Parathyroid adenoma (tissue), 2 donors: ENCODE measurements around the gene ACSS2.
A peak's percentile ranks its signal among the peaks of the same experiment; 100 is the strongest.
"Not testable (repeated sequence)": the region's sequence is repeated elsewhere in the genome, so short reads cannot be mapped to it uniquely, and the experiment has no call there.

Experiments used
- H2AFZ ChIP-seq: fragments of 300-600 bp; sonication (generic); one replicate; pipeline ENCODE4 v1.7.0; 2017; ENCODE audit warnings: antibody characterized with exemption, mild to moderate bottlenecking
- H3K27ac ChIP-seq: fragments of 300-600 bp; sonication (generic); one replicate; pipeline ENCODE4 v1.7.0; 2017
- H3K27me3 ChIP-seq: fragments of 300-600 bp; sonication (generic); one replicate; pipeline ENCODE4 v1.7.0; 2017; ENCODE audit warnings: low read length; ENCODE audit not compliant: control insufficient read depth, insufficient read depth
- H3K36me3 ChIP-seq: fragments of 300-600 bp; sonication (generic); one replicate; pipeline ENCODE4 v1.7.0; 2017; ENCODE audit warnings: low read length; ENCODE audit not compliant: control insufficient read depth, insufficient read depth
- H3K4me1 ChIP-seq: fragments of 300-600 bp; sonication (generic); one replicate; pipeline ENCODE4 v1.7.0; 2017; ENCODE audit warnings: control low read depth
- H3K4me2 ChIP-seq: fragments of 300-600 bp; sonication (generic); one replicate; pipeline ENCODE4 v1.7.0; 2017; ENCODE audit warnings: low read length
- H3K4me3 ChIP-seq: fragments of 300-600 bp; sonication (generic); one replicate; pipeline ENCODE4 v1.7.0; 2017; ENCODE audit warnings: low read depth, low read length
- H3K79me2 ChIP-seq: fragments of 300-600 bp; sonication (generic); one replicate; pipeline ENCODE4 v1.7.0; 2017; ENCODE audit warnings: control low read depth
- H3K9ac ChIP-seq: fragments of 300-600 bp; sonication (generic); one replicate; pipeline ENCODE4 v1.7.0; 2017; ENCODE audit warnings: mild to moderate bottlenecking
- H3K9me3 ChIP-seq: fragments of 300-600 bp; sonication (generic); one replicate; pipeline ENCODE4 v1.7.0; 2017; ENCODE audit warnings: low read length; ENCODE audit not compliant: control insufficient read depth
- TF ChIP-seq, protein P1 (sequence below): fragments of 300-600 bp; sonication (generic); IDR thresholded peaks from one replicate; pipeline ENCODE4 v1.7.0; 2017; ENCODE audit warnings: antibody characterized with exemption, mild to moderate bottlenecking
- donor health status: primary hyperparathyroidism.

Gene ACSS2

DNA sequence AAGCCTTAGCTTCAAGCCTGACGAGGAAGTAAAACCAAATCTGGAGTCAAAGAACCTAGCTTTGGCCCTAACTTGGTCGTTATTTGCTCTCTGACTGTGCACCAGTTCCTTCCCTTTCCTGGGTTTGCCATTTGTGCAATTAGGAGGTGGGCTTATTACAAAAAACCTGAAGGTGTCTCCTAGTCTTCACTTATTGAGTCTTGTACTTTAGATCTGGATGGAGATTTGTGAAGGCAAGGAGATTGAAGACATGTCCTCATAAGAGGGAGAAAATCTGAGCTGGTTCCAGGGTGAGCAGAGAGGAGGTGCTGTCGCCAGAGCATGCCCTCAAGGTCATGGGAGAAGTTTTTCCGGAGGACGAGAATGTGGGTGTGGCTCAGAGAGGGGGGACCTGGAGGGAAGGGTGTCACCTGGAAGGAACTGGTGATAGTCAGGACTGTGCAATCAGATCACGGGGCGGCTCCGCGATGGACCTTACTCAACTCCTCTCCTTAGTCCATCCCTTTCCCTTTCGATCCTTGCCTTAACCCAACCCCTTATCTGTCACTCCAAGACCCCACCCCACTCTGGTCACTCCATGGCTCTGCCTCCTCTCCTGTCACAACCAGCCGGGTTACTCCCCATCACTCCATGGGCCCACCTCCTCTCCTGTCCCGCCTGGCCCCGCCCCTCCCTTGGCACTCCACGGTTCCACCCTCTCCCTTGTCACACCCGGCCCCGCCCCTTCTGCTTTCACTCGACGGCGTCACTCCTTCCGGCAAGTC, 588 bp upstream of the ACSS2 start:
- H3K4me2 ChIP-seq: peak overlapping the region; percentile 68
- H3K4me3 ChIP-seq: peak overlapping the region; percentile 90
- peak overlapping the region; percentile 76 for H3K27ac ChIP-seq
- H3K9ac ChIP-seq: no peak overlapping the region
- peak overlapping the region; percentile 72 for H2AFZ ChIP-seq
- H3K36me3 ChIP-seq: no peaks in the 10 kb centered on the region
- H3K79me2 ChIP-seq: peaks cover 2% of the 10 kb centered on the region
- TF ChIP-seq, protein P1, sequence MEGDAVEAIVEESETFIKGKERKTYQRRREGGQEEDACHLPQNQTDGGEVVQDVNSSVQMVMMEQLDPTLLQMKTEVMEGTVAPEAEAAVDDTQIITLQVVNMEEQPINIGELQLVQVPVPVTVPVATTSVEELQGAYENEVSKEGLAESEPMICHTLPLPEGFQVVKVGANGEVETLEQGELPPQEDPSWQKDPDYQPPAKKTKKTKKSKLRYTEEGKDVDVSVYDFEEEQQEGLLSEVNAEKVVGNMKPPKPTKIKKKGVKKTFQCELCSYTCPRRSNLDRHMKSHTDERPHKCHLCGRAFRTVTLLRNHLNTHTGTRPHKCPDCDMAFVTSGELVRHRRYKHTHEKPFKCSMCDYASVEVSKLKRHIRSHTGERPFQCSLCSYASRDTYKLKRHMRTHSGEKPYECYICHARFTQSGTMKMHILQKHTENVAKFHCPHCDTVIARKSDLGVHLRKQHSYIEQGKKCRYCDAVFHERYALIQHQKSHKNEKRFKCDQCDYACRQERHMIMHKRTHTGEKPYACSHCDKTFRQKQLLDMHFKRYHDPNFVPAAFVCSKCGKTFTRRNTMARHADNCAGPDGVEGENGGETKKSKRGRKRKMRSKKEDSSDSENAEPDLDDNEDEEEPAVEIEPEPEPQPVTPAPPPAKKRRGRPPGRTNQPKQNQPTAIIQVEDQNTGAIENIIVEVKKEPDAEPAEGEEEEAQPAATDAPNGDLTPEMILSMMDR: peak; percentile 36
- no peaks in the 10 kb centered on the region for H3K27me3 ChIP-seq
- peaks cover 25% of the 10 kb centered on the region for H3K4me1 ChIP-seq
- no peaks in the 10 kb centered on the region for H3K9me3 ChIP-seq

DNA sequence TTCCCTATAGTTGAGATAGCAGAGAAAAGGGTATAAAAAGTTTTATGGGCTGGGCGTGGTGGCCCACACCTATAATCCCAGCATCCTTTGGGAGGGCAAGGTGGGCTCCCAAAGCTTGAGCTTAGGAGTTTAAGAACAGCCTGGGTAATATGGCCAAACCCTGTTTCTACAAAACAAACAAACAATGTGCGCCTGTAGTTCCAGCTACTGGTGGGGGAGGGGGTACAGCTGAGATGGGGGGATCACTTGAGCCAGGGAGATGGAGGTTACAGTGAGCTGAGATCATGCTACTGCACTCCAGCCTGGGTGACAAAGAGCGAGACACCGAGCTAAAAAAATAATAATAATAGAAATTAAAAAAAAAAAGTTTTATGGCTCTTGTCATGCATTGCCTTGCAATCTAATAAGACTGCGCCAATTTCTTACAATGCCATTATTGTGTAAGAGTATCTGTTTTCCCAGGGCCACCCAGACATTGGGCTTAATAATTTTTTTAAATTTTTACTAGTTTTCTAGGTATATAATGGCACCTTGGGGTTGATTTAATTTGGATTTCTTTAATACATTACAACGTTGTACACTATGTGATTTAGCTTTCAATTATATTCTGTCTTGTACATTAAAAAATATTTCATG, 3.9 kb downstream of the ACSS2 start:
- peaks cover 4% of the 10 kb centered on the region for H3K4me1 ChIP-seq
- H3K9me3 ChIP-seq: no peaks in the 10 kb centered on the region
- H3K27ac ChIP-seq: no peak overlapping the region
- H3K36me3 ChIP-seq: no peaks in the 10 kb centered on the region
- H3K4me3 ChIP-seq: no peak overlapping the region
- TF ChIP-seq, protein P1: no peak
- no peak overlapping the region for H2AFZ ChIP-seq
- H3K27me3 ChIP-seq: no peaks in the 10 kb centered on the region
- H3K9ac ChIP-seq: no peak overlapping the region
- no peak overlapping the region for H3K4me2 ChIP-seq
- H3K79me2 ChIP-seq: no peaks in the 10 kb centered on the region

DNA sequence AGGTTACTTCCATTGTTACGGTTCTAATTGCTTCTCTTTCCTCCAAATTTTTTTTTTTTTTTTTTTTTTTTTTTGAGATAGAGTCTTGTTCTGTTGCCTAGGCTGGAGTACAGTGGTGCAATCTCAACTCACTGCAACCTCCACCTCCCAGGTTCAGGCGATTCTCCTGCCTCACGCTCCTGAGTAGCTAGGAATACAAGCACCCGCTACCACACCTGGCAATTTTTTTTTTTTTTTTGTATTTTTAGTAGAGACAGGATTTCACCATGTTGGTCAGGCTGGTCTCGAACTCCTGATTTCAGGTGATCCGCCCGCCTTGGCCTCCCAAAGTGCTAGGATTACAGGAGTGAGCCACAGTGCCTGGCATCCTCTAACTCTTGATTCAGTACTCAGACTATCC, 4.6 kb downstream of the ACSS2 start:
- not testable (repeated sequence) for H3K27me3 ChIP-seq, H3K36me3 ChIP-seq, H2AFZ ChIP-seq, H3K4me3 ChIP-seq, H3K4me2 ChIP-seq, H3K27ac ChIP-seq, H3K9me3 ChIP-seq, H3K79me2 ChIP-seq, H3K4me1 ChIP-seq, H3K9ac ChIP-seq

DNA sequence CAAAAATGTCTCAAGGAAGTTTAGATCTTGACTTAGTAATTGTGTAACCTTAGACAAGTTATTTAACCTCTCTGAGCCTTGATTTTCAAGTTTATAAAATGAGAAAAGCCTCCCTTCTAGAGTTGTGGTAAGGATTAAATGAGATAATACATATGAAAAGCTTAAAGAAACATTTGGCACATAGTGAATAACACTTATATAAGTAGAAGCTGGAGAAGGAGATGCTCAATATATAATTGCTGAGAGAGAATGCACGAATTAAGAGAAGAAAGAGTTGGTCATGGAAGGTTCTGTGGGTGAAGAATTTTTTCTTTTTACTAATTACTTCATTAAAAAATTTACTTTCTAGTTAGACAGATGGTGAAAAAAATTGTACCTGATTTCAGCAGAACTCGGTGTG, 5.3 kb downstream of the ACSS2 start:
- Histone ChIP-seq H3K4me2 (no peak overlapping the region), H3K9ac (no peak overlapping the region), H3K27me3 (no peaks in the 10 kb centered on the region), H3K4me1 (no peaks in the 10 kb centered on the region), H3K9me3 (no peaks in the 10 kb centered on the region), H3K79me2 (no peaks in the 10 kb centered on the region), H3K4me3 (no peak overlapping the region), H2AFZ (no peak overlapping the region), H3K36me3 (no peaks in the 10 kb centered on the region), H3K27ac (no peak overlapping the region)
- TF ChIP-seq, protein P1: no peak

DNA sequence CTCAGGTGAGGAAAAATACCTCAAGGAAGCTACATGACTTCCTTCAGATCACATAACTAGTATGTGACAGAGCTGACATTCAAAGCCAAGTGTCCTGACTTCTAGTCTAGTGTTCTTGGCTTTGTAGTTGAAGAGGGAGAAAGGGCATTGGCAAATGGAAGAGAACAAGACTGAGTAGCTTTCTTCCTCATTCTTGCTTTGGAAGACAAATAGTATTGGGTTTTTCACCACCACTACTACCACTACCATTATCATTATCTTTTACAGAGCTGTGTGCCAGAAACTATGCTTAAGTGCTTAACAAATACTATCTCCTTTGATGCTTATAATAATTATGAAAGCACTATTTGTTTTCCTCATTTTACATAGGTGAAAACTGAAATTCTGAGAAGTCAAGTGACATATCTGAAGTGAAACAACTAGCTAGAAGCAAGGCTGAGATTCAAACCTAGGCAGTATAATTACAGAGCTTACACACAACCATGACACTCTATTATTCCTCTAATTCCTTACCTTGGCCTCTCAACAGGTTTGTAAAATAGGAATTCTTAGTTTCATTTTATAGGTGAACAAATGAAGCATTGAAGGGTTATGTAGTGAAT, 6.8 kb downstream of the ACSS2 start:
- H3K4me1 ChIP-seq: no peaks in the 10 kb centered on the region
- H3K36me3 ChIP-seq: no peaks in the 10 kb centered on the region
- H3K27ac ChIP-seq: no peak overlapping the region
- no peak overlapping the region for H3K4me3 ChIP-seq
- no peak overlapping the region for H3K9ac ChIP-seq
- TF ChIP-seq, protein P1: no peak
- H3K9me3 ChIP-seq: no peaks in the 10 kb centered on the region
- no peak overlapping the region for H2AFZ ChIP-seq
- no peaks in the 10 kb centered on the region for H3K27me3 ChIP-seq
- no peaks in the 10 kb centered on the region for H3K79me2 ChIP-seq
- H3K4me2 ChIP-seq: no peak overlapping the region
